ENCODE data around the gene PREB. TPM values are rescaled to one million over a fixed set of nuclear protein-coding genes. Genes with fewer than 3 reads are reported as not detected.

PREB gene
- polyA plus RNA-seq, 3 donors: 70.0 to 78.2 (median 71.7) TPM

GRCh38 chr2:27182346-27182745, 47.9 kb upstream of the PREB start:
- no peaks in the 10 kb centered on the region for H3K9me3 ChIP-seq (replicated peaks in 1 of 2; ENCODE audit: control insufficient read depth in 1 of 2, insufficient read depth in 1 of 2, low read length in 2 of 2)
- DNase-seq: no peak
- peaks cover 0 to 1% (median 0%) of the 10 kb centered on the region in 7 donors for H3K9me3 Mint-ChIP-seq
- no peak overlapping the region for H3K9ac ChIP-seq (ENCODE audit: insufficient read depth, low read length, poor library complexity, severe bottlenecking)
- H3K27me3 Mint-ChIP-seq (ENCODE audit: low read depth in 3 of 3): peaks cover 3 to 9% (median 4%) of the 10 kb centered on the region in 3 donors
- peaks cover 2% of the 10 kb centered on the region for H3K4me1 Mint-ChIP-seq
- intact Hi-C loops (cut with micrococcal nuclease): no loop called here
- H3K36me3 Mint-ChIP-seq: no peaks in the 10 kb centered on the region
- H3K27ac Mint-ChIP-seq: no peak overlapping the region
- H3K27ac ChIP-seq (ENCODE audit: low read depth in 1 of 2, low read length in 2 of 2): no peak overlapping the region
- TF ChIP-seq, protein P1, sequence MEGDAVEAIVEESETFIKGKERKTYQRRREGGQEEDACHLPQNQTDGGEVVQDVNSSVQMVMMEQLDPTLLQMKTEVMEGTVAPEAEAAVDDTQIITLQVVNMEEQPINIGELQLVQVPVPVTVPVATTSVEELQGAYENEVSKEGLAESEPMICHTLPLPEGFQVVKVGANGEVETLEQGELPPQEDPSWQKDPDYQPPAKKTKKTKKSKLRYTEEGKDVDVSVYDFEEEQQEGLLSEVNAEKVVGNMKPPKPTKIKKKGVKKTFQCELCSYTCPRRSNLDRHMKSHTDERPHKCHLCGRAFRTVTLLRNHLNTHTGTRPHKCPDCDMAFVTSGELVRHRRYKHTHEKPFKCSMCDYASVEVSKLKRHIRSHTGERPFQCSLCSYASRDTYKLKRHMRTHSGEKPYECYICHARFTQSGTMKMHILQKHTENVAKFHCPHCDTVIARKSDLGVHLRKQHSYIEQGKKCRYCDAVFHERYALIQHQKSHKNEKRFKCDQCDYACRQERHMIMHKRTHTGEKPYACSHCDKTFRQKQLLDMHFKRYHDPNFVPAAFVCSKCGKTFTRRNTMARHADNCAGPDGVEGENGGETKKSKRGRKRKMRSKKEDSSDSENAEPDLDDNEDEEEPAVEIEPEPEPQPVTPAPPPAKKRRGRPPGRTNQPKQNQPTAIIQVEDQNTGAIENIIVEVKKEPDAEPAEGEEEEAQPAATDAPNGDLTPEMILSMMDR (IDR thresholded peaks at IDR 0.05): no peak
- no CpG with 5 or more reads among the region's 4 CpGs for WGBS (ENCODE audit: insufficient coverage)
- H3K79me2 ChIP-seq (ENCODE audit: insufficient read depth, low read length): no peaks in the 10 kb centered on the region
- no peak overlapping the region for H3K4me3 Mint-ChIP-seq
- H3K4me3 ChIP-seq (replicated peaks in 1 of 3; ENCODE audit: low read depth in 2 of 3, low read length in 3 of 3): no peak overlapping the region
- H3K27me3 ChIP-seq (ENCODE audit: control insufficient read depth in 2 of 2, insufficient read depth in 2 of 2, low read length in 2 of 2): no peaks in the 10 kb centered on the region
- no peaks in the 10 kb centered on the region for H3K4me1 ChIP-seq (ENCODE audit: control insufficient read depth in 1 of 2, insufficient read depth in 2 of 2, low read length in 2 of 2)
- no peaks in the 10 kb centered on the region for H4K20me1 ChIP-seq (ENCODE audit: insufficient read depth, low read length)
- no peak overlapping the region for H3K4me2 ChIP-seq (replicated peaks; ENCODE audit: extremely low read depth, low read length, poor library complexity, severe bottlenecking)
- no peaks in the 10 kb centered on the region for H3K36me3 ChIP-seq (replicated peaks in 1 of 2; ENCODE audit: control insufficient read depth in 1 of 2, insufficient read depth in 2 of 2, low read length in 2 of 2)
- H2AFZ ChIP-seq (ENCODE audit: insufficient read depth, low read depth, low read length, poor library complexity, severe bottlenecking): no peak overlapping the region

DNA sequence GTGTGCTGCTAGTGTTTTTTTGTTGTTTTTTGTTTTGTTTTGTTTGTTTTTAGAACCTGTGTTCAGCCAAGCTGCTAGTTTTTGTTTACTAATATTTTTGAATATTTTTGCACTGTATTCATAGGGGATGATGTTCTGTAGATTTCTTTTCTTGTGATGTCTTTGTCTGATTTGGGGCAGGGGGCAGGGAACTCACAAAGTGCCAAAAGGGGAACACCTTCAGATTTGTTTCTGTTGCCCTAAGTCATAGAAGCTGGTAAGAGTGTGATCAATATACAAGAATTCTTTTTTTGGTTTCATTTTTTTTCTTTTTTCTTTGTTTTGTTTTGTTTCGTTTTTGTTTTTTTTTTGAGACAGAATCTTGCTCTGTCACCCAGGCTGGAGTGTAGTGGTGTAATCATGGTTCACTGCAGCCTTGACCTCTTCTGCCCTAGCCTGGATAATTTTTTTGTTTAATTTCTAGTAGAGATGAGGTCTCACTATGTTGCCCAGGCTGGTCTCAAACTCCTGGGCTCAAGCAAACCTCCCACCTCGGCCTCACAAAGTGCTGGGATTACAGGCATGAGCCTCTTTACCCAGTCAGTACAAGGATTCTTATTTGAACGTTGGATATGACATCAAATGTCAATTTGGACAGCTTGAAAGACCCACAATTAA, 45.0 kb upstream of the PREB start:
- H3K27ac ChIP-seq (ENCODE audit: low read depth in 1 of 2, low read length in 2 of 2): no peak overlapping the region
- Mint-ChIP-seq H3K27me3 (ENCODE audit: low read depth in 3 of 3) (peaks cover 2 to 12% (median 3%) of the 10 kb centered on the region in 3 donors), H3K27ac (no peak overlapping the region), H3K4me3 (no peak overlapping the region), H3K9me3 (peaks cover 0 to 1% (median 0%) of the 10 kb centered on the region in 7 donors), H3K36me3 (no peaks in the 10 kb centered on the region), H3K4me1 (no peaks in the 10 kb centered on the region)
- no peaks in the 10 kb centered on the region for H3K9me3 ChIP-seq (replicated peaks in 1 of 2; ENCODE audit: control insufficient read depth in 1 of 2, insufficient read depth in 1 of 2, low read length in 2 of 2)
- TF ChIP-seq, protein P1 (IDR thresholded peaks at IDR 0.05): no peak
- H3K27me3 ChIP-seq (ENCODE audit: control insufficient read depth in 2 of 2, insufficient read depth in 2 of 2, low read length in 2 of 2): no peaks in the 10 kb centered on the region
- H3K36me3 ChIP-seq (replicated peaks in 1 of 2; ENCODE audit: control insufficient read depth in 1 of 2, insufficient read depth in 2 of 2, low read length in 2 of 2): no peaks in the 10 kb centered on the region
- H4K20me1 ChIP-seq (ENCODE audit: insufficient read depth, low read length): no peaks in the 10 kb centered on the region
- 80% methylated on average over 1 of the region's 3 CpGs for WGBS (ENCODE audit: insufficient coverage)
- H3K4me3 ChIP-seq (replicated peaks in 1 of 3; ENCODE audit: low read depth in 2 of 3, low read length in 3 of 3): no peak overlapping the region
- no peak overlapping the region for H3K9ac ChIP-seq (ENCODE audit: insufficient read depth, low read length, poor library complexity, severe bottlenecking)
- H3K4me2 ChIP-seq (replicated peaks; ENCODE audit: extremely low read depth, low read length, poor library complexity, severe bottlenecking): no peak overlapping the region
- DNase-seq: no peak
- no peak overlapping the region for H2AFZ ChIP-seq (ENCODE audit: insufficient read depth, low read depth, low read length, poor library complexity, severe bottlenecking)
- H3K79me2 ChIP-seq (ENCODE audit: insufficient read depth, low read length): no peaks in the 10 kb centered on the region
- H3K4me1 ChIP-seq (ENCODE audit: control insufficient read depth in 1 of 2, insufficient read depth in 2 of 2, low read length in 2 of 2): no peaks in the 10 kb centered on the region
- intact Hi-C loops (cut with micrococcal nuclease): no loop called here

All from CD14-positive monocyte (primary cell).